D341Med (cell line): ENCODE results near the gene C10orf105.

ENCODE experiments used
- DNase-seq: peaks from one replicate; pipeline ENCODE4 v3.0.0; 2012; ENCODE audit warnings: low spot score

The C10orf105 gene

GRCh38 chr10:71715860-71716259, 3.7 kb downstream of the C10orf105 start:
- DNase-seq, result no peak

DNA sequence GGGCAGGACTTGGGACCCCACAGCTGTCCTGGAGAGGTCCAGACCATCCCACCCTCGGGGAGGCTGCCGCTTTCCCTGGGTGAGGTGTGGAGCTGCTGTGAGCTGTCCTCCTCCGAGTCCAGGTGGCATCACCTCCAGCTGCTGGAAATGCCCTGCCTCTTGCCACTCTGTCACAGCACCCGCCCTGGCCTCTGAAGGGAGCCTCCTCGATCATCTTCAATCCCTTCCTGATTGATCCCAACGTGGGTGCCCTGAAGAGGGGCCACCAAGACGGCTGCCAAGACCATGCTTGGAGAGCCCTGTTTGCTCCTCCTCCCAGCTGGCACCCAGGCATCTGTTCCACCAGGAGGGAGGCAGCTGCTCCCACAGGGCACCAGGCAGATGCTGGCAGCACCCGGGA, 4.6 kb downstream of the C10orf105 start:
- no peak for DNase-seq

DNA sequence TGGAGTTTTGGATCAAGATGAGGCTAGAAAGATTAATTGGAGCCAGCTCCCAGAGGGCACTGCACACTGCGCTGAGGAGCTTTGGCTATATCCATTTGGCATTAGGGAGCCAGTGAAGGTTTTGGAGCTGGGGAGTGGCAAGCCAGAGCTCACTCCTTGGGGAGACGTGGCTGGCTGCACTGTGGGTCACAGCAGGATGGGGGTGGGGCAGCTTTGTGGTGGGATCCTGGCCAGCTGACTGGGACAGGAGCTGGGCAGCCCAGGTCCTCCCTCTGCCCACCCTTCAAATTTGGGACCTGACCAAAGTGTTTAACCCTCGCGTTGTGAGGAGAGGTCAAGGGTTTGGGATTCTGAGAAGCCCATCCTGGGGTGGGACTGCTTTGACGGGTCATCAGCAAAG, 5.0 kb downstream of the C10orf105 start:
- DNase-seq, result no peak

- no peak for DNase-seq
These were observed 5.6 kb downstream of the C10orf105 start for GRCh38 chr10:71714031-71714410.

- no peak for DNase-seq
These were observed 6.2 kb downstream of the C10orf105 start for GRCh38 chr10:71713135-71714030.

DNA sequence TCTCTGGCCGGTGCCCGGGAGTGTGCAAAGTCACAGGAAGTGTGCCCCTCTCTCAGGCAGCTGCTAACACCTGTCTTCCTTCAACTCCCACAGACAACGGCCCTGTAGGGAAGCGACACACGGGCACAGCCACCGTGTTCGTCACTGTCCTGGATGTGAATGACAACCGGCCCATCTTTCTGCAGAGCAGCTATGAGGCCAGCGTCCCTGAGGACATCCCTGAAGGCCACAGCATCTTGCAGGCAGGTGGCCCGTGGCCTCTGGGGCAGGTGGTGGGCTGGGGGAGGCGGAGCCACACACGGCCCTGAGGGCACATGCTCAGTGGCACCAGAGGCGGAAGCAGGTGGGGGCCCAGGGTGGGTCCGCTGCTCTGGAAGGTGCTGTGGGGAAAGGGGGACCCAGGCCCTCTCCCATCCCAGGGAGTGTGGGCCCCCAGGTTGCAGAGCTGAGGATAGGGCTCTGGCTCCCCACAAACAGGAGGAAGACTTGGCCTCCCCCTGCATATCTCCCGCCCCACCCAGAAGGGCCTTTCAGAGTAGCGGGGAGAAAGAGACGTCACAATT, 6.9 kb downstream of the C10orf105 start:
- no peak for DNase-seq

DNA sequence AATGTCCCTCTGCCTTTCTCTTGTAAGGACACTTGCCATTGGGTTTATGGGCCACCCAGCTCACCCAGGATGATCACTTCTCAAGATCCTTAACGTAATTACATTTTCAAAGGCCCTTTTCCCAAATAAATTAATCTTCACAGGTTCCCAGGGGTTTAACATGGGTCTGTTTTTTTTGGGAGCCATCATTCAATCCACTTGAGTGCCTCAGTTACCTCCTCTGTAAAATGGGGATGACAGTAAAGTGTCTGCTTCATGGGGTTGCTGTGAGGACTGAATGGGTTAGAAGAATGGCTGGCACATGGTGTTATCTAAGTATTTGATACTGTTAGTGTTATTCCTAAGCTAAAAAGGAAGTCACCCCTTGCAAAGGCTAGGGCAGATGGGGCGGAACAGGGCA, 7.4 kb downstream of the C10orf105 start:
- DNase-seq, result no peak

- no peak for DNase-seq
These were observed 8.4 kb downstream of the C10orf105 start for GRCh38 chr10:71711052-71711623.

GRCh38 chr10:71710519-71710918, 9.1 kb downstream of the C10orf105 start:
- no peak for DNase-seq

DNA sequence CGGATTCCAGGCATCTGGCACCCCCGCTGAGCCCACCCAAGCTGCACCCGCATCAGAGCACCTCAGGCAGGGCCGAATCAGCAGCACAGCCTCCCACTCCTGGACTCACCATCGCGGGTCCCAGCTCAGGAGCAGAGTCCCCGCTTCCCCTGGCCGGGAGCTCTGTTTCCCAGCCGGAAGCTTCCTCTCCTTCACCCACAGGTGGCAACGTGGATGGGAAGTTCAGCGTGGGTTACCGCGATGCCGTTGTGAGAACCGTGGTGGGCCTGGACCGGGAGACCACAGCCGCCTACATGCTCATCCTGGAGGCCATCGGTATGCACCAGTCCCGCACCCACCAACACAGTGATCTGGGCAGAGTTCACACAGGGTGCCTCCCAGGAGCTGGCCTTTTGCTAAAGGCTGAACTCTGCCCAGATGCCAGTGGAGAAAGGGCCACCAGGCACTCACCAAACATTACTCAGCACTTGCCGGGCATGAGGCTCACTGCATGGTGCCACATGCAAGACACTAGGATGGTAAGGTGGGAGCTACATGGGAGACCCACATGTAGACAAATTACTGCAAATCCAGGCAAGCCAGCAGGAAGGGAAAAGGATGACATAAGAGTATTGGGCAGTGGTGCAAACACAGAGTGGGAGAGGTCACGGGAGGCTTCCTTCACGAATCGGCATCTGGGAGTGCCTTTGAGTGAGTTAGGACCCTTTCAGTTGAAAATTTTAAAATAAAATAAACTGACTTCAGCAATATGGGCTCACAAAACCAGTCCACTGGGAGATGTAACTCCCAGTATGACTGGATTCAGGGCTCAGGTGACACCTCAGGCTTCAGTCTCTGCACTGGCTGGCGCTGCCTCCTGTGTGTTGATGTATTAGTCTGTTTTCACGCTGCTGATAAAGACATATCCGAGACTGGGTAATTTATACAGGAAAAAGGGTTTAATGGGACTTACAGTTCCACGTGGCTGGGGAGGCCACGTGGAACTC, 10.4 kb downstream of the C10orf105 start:
- no peak for DNase-seq

GRCh38 chr10:71708301-71708703, 11.3 kb downstream of the C10orf105 start:
- peak; percentile 74 for DNase-seq

GRCh38 chr10:71707240-71707789, 12.3 kb downstream of the C10orf105 start:
- no peak for DNase-seq

GRCh38 chr10:71706216-71707121, 13.1 kb downstream of the C10orf105 start:
- no peak for DNase-seq

- DNase-seq, result no peak
These were observed 14.0 kb downstream of the C10orf105 start for GRCh38 chr10:71705582-71705981.

DNA sequence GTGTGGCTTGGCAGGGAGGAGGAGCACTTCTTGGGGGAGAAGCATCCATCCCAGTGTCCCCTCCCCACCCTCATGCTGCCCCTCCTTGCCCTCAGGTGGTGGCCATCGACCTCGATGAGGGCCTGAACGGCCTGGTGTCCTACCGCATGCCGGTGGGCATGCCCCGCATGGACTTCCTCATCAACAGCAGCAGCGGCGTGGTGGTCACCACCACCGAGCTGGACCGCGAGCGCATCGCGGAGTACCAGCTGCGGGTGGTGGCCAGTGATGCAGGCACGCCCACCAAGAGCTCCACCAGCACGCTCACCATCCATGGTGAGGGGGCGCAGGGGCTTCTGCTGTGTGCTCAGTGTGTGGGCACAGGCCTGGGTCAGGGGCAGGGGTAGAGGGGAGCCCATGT, 14.8 kb downstream of the C10orf105 start:
- no peak for DNase-seq

DNA sequence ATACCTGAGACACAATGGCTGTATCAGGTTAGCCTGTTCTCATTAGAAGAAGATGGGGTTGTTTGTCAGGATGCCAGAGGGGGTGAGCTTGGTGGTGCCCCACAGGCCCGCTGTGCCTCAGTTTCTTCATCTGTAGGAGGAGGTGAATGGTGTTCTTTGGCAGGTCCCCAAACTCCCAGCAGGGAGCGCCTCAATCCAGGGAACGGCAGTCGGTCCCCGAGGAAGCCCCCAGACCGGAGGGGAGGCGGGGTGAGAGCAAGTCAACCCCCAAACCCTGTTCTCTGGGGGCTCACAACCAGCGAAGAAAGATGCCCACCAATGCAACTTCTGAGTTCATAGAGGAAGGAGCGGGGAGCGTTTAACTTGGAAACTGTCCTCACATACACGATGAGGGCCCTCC, 16.0 kb downstream of the C10orf105 start:
- no peak for DNase-seq

- no peak for DNase-seq
These were observed 18.0 kb downstream of the C10orf105 start for GRCh38 chr10:71701496-71702132.

- DNase-seq, result no peak
These were observed 18.7 kb downstream of the C10orf105 start for GRCh38 chr10:71700731-71701368.

DNA sequence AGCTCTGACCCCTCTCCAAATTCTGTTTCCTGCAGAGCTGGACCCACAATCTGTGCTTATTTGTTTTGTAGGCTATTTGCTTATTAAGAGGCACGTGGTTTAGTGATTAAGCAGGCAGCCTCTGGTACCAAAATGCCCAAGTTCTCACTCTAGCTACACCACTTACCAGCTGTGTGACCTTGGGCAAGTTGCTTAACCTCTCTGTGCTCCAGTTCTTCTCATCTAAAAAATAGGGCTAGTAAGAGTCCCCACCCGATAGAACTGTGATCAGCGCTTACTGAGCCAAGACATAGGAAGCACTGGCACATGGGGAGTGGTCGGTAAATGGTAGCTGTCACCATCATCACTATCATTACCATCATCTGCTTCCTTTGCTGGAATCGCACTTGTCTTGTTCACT, 20.8 kb downstream of the C10orf105 start:
- no peak for DNase-seq
